ENCODE data around the gene SDC3.

The SDC3 gene

GRCh38 chr1:30904191-30904961 lies 4.2 kb downstream of the SDC3 start:
- DNase-seq (ENCODE audit: low read depth) = no peak

DNA sequence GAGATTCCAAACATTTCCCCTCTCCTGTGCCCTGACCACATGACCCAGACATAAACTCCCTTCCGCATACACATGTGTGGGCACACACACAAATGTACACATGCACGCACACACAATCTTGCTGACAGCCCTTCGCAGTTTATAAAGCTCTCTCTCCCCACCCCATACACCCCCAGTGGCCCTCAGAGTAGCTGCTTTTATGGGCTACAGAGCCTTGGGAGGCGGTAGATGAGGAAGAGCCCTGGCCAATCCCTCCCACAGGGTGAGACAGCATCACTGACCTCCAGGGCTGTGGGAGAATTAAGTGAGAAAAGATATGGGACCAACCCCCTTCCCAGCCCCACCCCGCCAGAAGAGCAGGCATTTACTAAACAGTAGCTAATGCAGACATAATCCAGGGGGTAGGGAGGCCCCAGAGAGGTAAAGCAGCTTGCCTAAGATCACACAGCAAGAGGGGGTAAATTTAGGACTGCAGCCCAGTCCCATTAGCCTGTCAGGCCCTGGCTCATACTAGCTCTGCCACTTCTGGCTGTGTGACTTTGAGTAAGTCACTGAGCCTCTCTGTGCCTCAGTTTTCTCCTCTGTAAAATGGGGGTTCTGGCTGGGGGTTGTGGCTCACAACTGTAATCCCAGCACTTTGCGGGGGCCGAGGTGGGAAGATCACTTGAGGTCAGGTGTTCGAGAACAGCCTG lies 5.1 kb downstream of the SDC3 start:
- no peak for DNase-seq (ENCODE audit: low read depth)

DNA sequence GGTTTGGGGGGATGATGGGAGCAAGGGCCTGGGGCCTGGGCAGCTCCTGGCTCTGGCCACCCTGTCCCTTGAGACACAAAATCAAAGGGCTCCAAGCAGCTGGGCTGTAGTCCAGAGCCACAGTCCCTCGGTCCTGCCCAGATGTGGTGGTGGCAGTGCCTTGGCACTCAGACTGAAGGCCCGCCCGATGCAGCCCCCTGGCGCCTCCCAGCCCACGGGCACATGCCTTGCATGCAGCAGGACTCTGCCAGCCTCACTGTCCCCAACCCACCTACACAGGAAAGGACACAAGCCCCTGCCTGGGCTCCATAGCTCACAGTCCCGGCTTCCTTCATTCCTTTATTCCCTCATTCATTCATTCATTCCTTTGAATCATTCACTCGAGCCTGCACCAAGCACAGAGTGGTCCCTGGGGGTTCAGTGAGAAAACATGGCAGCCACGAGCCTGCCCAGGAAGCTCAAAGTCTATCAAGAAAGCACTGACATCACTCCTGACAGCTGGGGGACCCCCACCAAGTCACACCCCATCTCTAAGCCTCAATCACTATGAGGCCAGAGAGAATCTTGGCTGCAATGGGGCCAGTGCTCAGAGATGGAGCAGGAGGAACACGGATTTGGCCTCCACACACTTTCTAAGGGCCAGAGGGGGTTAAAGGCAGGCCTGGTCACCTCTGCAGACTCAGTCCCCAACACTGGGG lies 5.8 kb downstream of the SDC3 start:
- DNase-seq (ENCODE audit: low read depth) = no peak

- DNase-seq (ENCODE audit: low read depth) = no peak
These were observed 6.6 kb downstream of the SDC3 start for GRCh38 chr1:30901798-30902581.

DNA sequence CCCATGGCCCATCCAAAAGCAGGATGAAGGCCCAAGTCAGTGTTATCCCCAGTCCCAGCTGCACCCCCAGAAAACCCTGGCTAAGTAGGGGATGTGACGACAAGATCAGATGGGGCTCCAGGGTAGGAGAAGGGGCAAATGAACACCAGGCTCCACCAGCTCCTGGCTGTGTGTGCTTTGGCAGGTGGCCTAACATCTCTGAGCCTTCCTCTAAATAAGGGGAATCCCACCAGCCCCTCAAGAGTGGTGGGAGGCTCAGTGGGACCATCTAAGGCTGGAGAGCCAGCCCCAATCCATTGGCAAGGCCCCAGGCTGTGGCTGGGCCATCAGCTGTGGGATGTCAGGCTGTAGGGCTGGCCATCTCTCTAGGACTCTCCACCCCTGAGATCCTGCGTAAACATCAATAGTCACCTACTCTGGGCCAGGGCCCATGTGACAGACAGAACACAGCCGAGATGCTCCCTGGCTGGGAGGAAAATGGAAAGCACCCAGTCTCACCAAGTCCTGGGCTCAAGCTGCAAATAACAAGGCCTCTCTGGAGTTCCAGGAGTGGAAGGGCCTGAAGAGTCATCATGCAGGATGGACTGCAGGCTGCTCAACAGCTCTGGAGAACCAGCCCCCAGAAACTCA lies 7.5 kb downstream of the SDC3 start:
- no peak for DNase-seq (ENCODE audit: low read depth)

DNA sequence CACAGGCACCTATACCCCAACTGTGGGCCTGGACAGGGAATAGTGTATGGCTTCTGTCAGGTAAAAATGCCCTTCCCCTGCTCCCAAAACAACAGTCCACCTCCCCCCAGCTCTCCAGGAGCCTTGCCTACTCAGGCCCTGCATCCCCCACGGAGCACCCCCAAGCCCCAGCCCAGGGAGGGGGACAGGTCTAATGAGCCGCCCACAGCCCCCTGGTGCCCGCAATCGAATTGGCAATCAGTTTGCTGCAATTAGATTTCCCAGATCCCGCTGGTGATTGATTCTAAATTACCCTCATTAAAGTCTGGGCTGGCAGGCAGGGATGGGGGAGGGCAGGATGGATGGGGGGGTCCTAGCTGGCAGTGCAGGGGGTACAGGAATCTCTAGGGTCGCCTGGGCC lies 8.1 kb downstream of the SDC3 start:
- DNase-seq (ENCODE audit: low read depth) = no peak

- DNase-seq (ENCODE audit: low read depth) = no peak
These were observed 8.8 kb downstream of the SDC3 start for GRCh38 chr1:30899577-30900389.

DNA sequence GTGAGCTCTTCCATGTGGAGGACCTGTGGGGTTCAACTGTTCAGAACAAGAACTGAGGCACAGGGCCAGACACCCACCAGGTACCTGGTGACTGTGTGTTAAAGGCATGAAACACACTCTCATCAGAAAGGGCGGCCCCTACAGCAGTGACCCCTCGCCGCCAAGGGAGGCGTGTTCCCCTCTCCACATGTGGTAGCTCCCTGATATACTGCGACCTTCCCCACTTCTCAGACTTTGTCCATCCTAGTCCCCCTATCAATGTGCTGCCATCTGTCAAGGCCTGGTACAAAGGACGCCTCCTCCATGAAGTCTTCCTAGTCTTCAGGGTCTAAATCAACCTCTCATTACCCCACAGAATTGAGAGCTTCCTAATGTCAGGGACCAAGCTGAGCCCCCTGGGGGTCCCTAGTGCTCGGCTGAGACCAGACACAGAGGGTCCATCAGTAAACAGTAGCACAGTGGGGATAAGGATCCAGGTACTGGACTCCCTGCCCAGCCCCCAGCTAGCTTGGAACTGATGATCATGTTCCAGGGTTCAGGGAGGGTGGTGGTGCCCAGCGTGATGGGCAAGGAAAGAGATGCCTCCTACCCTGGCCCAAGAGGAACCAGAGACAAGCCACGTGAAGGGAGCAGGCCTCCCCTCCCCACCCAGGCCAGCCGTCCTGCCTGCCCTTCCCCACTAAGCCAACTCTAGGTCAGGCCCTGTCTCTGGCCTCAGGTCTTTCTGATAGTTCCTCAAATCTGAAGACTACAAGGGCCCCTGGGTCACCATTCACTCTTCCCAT lies 10.3 kb downstream of the SDC3 start:
- DNase-seq (ENCODE audit: low read depth) = no peak

DNA sequence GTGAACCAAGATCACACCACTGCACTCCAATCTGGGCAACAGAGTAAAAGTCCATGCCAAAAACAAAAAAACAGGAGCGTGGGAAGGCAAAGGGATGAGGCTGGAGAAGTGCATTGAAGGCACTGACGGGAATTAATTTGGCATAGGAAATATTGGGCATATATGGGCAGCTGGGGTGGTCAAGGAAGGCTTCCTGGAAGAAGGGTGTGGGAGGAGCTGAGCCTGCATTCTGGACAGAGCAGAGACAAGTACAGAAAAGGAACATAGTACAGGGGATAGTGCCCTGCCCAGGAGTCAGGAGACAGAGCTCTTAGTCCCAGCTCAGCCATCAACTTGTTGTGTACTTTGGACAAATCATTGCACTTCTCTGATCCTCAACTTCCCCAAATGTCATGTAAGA lies 11.7 kb downstream of the SDC3 start:
- DNase-seq (ENCODE audit: low read depth) = no peak

DNA sequence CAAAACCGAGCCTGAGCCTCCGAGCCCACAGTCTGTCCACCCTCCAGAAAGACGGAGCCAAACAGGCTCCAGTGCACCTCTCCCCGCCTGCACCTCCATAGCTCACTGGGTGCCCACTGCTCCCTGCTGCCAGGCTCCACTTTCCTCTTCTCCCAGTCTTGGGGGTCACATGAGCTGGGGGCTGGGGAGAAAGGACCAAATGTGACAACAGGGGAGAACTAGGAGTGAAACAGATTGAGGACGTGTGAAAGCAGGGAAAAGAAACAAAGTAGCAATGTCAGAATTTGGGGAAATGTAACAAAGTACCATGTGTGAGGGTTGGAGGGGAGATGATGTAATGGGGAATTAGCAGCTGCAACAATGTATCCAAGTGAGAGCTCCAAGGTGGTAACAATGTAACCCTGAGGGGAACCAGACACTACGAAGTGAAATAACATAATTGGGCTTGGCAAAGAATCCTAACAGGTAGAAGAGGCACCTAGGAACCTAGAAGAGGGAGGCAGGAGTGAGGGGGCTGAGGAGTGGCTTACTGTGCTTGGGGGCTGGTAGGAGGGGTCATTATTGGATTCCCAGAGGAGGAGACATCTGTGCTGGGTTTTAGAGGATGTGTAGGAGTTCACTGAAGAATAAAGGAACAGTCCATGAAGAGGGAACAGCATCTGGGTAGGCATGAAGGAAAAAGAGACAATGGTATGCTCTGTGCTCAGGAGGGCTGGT lies 12.5 kb downstream of the SDC3 start:
- DNase-seq (ENCODE audit: low read depth) = no peak

GRCh38 chr1:30895382-30895943 lies 13.1 kb downstream of the SDC3 start:
- no peak for DNase-seq (ENCODE audit: low read depth)

GRCh38 chr1:30894508-30894973 lies 14.0 kb downstream of the SDC3 start:
- DNase-seq (ENCODE audit: low read depth) = no peak

DNA sequence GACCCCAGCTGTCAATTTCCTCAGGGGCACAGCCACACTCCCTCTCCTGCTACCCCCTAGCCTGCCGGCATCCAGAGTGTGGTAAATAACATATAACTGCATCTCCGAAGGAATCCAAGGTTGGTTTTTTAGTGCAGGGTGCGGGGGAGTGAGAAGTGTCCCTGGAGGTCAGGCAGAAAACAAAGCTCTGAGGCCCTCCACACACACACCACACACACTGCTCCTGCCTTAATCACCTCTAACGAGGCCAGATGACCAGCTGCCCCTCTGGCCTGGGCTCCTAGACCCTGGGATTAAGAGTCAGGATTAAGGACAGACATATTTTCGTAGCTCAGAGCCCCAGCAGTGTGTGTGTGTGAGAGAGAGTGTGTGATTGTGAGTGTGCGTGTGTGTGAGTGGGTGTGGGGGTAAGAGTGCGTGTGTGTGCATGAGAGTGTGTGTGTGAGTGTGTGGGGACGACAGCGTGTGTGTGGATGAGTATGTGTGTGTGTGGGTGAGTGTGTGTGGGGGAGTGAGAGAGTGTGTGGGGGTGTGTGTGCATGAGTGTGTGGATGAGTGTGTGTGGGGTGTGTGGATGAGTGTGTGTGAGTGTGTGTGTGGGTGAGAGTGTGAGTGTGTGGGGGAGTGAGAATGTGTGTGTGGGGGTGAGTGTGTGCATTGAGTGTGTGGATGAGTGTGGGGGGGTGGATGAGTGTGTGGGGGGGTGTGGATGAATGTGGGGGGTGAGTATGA lies 14.6 kb downstream of the SDC3 start:
- no peak for DNase-seq (ENCODE audit: low read depth)

- no peak for DNase-seq (ENCODE audit: low read depth)
These were observed 15.9 kb downstream of the SDC3 start for GRCh38 chr1:30892671-30893073.

- no peak for DNase-seq (ENCODE audit: low read depth)
These were observed 17.4 kb downstream of the SDC3 start for GRCh38 chr1:30891227-30891552.

GRCh38 chr1:30890502-30891226 lies 17.9 kb downstream of the SDC3 start:
- DNase-seq (ENCODE audit: low read depth) = no peak

GRCh38 chr1:30889511-30889910 lies 19.0 kb downstream of the SDC3 start:
- DNase-seq (ENCODE audit: low read depth) = no peak

GRCh38 chr1:30888975-30889374 lies 19.6 kb downstream of the SDC3 start:
- no peak for DNase-seq (ENCODE audit: low read depth)
